ENCODE data around the gene KLK14.
A peak's percentile ranks its signal among the peaks of the same experiment; 100 is the strongest.

KLK14 gene

GRCh38 chr19:51107406-51108065, 24.8 kb upstream of the KLK14 start:
- no peak for DNase-seq

GRCh38 chr19:51103926-51104341, 21.2 kb upstream of the KLK14 start:
- no peak for DNase-seq

DNA sequence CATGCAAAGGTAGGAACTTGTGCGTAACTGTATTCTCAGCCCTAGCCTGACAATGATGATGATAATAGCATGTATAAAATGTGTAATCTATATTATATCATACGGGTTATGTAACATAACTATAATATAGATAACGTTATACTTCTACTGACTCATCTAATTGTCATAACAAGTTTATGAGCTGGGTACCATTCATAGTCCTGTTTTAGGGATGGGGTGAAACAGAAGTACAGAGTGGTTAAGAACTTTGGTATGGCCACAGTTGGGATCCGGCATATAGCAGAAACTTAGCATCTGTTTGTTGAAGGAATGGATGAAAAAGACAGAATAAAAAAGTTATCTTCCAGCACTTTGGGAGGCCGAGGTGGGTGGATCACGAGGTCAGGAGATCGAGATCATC, 20.3 kb upstream of the KLK14 start:
- no peak for DNase-seq

- no peak for DNase-seq
Observed at GRCh38 chr19:51101171-51101865, 18.6 kb upstream of the KLK14 start.

DNA sequence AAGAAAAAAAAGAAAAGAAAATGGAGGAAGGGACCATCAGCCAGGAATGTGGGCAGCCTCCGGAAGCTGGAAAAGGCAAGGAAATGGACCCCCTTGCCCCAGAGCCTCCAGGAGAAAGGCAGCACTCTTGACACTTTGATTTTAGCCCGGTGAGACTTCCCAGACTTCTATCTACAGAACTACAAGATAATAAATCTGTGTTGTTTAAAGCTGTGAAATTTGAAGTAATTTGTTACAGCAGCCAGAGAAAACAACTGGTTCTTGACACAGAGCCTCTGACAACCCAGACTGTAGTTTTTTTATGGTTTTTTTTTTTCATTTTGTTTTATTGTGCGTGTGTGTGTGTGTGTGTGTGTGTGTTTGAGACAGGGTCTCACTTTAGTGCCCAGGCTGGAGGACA, 17.9 kb upstream of the KLK14 start:
- no peak for DNase-seq

DNA sequence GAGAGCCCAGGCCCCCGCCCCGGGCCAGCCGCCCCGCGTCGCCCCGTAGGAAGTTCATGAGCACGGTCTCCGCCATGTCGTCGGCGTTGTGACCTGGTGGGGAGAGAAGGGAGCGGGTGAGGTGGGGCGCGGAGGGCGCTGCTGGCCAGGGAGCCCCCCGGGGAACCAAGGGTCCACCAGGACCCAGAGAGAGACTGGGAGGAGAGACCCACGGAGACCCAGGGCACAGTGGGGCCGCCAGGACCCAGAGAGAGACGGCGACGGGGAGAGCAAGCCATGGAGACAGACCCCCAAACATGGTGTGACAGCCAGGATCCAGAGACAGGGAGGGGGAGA, 16.3 kb upstream of the KLK14 start:
- DNase-seq = no peak

DNA sequence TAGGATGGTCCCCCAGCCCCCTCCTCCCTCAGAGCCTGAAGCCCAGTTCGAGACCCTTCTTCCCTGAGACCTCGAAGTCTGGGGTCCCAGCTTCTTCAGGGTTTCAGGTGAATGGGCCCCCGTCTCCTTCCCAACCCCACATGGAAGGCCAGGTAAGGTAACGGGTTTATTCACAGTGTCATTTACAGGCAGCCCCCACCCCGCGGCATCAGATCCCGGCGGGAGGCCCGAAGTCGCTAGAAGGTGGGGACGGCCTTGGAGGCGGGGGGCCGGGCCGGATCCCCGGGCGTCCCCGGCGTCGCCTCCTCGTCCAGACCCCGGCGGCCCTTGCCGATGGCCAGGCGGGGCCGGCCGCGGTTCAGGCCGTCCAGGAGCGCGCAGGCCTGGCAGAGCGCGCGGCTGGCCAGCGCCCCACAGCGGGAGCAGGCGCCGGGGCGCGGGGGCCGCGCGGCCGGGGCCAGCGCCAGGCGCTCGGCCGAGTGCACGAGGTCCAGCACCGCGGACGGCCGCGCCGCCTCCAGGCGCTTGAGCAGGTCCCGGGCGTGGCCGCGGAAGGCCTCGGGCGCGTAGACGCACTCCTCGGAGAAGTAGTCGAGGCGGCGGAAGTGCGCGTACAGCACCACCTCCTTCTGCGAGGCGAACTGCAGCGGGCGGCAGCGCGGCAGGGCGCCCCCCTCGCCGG, 15.8 kb upstream of the KLK14 start:
- DNase-seq = no peak

DNA sequence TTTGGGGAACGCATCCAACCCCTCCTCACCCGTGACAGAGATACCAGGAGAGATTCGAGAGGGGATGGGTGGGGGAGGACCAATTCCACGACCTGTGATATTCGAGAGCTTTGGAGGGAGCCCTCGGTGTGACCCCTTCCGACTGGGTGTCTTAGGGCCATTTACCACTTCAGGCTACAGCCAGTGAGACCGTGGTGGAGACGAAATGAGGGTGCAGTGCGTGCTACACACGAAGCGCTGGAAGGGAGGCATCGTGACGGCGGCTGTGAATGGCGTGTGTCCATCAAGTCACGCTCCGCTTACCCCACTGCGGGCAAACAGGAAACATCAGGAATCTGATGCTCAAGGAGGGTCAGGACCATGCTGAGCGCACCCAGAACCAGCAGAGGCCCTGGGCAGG, 15.1 kb upstream of the KLK14 start:
- peak; percentile 51 for DNase-seq

DNA sequence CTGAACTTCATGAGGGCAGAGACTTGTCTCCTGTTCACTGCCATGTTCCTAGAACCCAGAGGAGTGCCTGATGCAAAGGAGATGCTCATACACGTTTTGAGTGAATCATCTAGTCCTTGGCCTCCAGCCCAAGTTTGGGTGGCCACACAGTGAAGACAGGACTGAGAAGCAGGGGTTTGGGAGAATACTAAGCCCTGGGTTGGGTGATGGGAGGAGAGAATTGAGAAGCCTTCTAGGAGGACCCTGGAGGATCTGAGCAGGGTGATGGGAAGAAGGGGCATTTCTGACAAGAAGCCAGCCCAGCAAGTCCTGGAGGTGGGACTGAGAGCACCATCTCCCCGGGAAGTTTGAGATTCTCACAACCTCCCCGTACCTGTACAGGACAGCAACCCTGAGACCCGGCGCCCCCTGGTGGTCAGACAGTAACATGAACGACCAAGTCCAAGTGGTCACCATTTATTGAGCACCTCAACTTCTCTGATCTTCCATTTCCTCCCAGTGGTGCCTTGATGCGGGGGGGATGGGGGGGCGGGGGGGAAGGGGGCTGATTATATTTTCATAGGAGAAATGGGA, 14.6 kb upstream of the KLK14 start:
- DNase-seq = peak; percentile 83

GRCh38 chr19:51096473-51097165, 13.9 kb upstream of the KLK14 start:
- peak; percentile 51 for DNase-seq

DNA sequence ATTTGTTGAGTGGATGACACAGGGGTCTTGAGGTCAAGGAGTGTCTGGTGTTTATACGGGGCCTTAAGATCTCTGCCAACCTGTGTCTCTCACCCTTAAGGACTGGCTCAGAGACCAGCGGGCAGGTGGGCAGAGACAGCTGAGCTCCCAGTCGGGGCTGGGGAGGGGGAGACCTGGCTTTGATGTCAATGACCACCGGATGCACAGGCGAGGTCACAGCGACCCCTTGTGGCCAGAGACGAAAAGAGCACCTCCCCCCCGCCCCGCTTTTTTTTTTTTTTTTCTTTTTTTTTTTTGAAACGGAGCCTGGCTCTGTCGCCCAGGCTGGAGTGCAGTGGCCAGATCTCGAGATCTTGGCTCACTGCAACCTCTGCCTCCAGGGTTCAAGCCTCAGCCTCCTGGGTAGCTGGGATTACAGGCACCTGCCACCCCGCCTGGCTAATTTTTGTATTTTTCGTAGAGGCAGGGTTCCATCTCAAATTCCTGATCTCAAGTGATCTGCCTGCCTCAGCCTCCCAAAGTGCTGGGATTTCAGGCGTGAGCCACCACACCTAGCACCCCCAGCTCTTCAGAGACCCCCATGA, 12.1 kb upstream of the KLK14 start:
- DNase-seq = peak; percentile 70

DNA sequence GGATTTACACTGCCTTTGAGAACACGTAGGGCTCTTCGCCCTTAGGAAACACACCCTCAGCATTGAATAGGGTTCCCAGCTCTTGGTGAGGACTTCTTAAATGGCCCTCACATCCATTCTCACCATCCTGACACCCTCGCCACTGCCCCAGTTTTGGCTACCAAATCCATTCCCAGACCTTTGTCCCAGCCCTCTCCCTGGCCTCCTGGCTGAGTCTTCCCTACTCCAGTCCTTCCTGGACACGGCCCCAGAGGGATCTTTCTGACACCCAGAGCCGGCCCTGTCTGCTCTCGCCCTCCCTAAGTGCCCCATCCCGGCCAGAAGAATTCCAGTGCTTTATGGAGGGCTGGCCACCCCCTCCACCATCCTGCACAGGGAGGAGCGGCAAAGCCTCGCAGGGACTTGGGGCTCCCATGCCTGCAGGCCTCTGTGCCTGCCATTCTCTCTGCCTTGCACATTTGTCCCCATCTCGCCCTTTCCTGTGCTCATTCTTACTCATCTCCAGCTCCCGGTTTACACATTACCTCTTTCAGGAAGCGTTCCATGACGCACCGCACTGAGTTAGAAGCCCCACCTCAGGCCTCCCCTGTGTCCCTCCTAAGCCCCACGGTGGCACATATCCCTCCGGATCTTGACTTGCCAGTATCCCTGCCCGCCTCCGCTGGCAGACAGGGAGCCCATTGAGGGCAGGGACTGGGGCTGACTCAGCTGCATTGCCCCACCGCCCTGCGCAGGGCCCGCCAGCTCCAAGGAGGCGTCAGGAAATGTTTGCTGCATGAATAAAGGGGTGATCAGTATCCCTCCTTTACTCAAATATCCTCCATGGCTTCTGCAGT, 11.0 kb upstream of the KLK14 start:
- DNase-seq = peak; percentile 53

- peak; percentile 74 for DNase-seq
Observed at GRCh38 chr19:51093101-51093500, 10.4 kb upstream of the KLK14 start.

GRCh38 chr19:51091895-51092873, 9.5 kb upstream of the KLK14 start:
- peak; percentile 70 for DNase-seq

GRCh38 chr19:51091126-51091525, 8.4 kb upstream of the KLK14 start:
- no peak for DNase-seq

DNA sequence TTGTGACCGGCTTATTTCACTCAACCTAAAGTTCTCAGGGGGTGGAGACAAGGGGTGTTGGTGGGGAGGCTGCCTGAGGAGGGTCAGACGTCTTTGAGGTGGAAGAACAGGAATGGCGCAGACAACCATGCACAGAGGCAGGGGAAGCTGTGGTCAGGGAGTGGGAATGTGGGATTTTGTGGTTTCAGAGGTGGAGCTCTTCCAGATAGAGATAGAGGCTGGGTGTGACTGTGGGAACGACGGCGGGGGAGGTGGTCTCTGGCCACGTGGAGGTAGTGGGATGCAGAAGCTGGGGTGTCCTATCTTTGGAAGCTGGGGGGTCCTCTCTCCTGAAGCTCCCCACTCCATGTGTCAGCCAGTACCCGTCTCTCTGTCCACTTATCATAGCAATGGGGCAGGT, 7.8 kb upstream of the KLK14 start:
- no peak for DNase-seq

GRCh38 chr19:51089786-51090185, 7.1 kb upstream of the KLK14 start:
- DNase-seq = no peak

DNA sequence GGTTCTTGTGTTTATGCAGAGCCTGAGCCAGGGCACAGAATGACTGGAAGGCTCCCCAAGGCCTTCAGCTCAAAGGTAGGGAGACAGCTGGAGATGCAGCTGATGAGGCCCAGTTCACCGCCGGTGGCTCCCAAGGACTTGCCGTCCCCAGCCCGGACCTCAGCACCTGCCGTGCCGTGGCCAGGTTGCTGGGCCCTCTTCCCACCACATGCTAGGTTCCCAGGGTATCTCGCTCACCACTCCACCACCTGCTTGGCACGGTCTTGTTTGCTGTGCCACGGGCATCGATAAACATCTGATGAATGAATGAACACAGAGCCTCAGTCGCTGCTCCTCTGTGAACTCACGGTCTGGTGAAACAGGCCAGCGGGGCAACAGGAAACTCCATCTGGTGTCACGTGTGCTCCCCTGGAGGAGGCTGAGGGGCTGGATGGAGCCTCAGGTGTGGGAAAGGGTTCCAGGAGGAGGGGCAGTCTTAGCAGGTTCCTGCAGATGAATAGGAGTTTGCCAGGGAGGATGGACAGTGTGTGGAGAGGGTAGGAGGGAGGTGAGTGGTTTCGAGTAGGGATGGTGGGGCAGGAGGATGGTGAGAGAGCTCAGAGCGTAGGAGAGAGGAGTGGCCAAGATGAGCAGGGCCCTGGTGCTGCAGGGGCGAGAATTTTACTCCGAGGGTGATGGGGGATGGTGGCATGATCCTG, 3.6 kb upstream of the KLK14 start:
- peak; percentile 97 for DNase-seq

- DNase-seq = peak; percentile 44
Observed at GRCh38 chr19:51084505-51084904, 1.8 kb upstream of the KLK14 start.

- no peak for DNase-seq
Observed at GRCh38 chr19:51083783-51084182, 1.1 kb upstream of the KLK14 start.
